Testis (tissue), 3 donors: ENCODE results near the gene C7. TPM values are rescaled to one million over a fixed set of nuclear protein-coding genes. Genes with fewer than 3 reads are reported as not detected.

Experiments
- DNase-seq: peaks from one replicate; pipeline ENCODE4 v3.0.0-alpha.2; 2019
- H3K27ac ChIP-seq, 2 donors: fragments of 200-600 bp; sonication (generic); one replicate each; pipeline ENCODE4 v1.5.1; 2019
- H3K27me3 ChIP-seq: fragments of 200-600 bp; sonication (generic); one replicate; pipeline ENCODE4 v1.5.1; 2019
- H3K36me3 ChIP-seq: fragments of 200-600 bp; sonication (generic); one replicate; pipeline ENCODE4 v1.5.1; 2017; ENCODE audit warnings: low read depth; ENCODE audit errors: missing control alignments
- H3K4me1 ChIP-seq: fragments of 200-600 bp; sonication (generic); one replicate; pipeline ENCODE4 v1.5.1; 2019
- H3K4me3 ChIP-seq, 2 donors: fragments of 200-600 bp; sonication (generic); one replicate each; pipeline ENCODE4 v1.5.1; 2017 to 2019
- H3K9me3 ChIP-seq: fragments of 200-600 bp; sonication (generic); one replicate; pipeline ENCODE4 v1.5.1; 2017
- POLR2A ChIP-seq: fragments of 450-650 bp; IDR thresholded peaks from one replicate; pipeline ENCODE4 v1.6.1; 2017; ENCODE audit warnings: antibody characterized with exemption, mild to moderate bottlenecking, moderate library complexity
- WGBS, 2 donors: methylation state at CpG; one replicate each; pipeline ENCODE4 v1.1.5; 2018; 5-methylcytosine and 5-hydroxymethylcytosine counted together
- intact Hi-C: fragments of 100-400 bp; cut with DNase I; formaldehyde crosslinking; loops from one replicate; pipeline ENCODE4 v1.15.1; 2023; ENCODE audit warnings: low total_unique reads
- polyA plus RNA-seq: library from polyadenylated mRNA; stranded (reverse); fragments of 350-450 nt; fragmentation: Illumina TruSeq; extraction: RNeasy Lipid Tissue Mini Kit (QIAGEN cat#74804); gene quantifications from one replicate; pipeline ENCODE4 v1.2.3, GENCODE V29; 2014; ENCODE audit warnings: low read depth, low replicate concordance; ENCODE audit not compliant: insufficient read depth
- total RNA-seq, 2 donors: library from RNA; depleted of rRNA; stranded (reverse); fragments of >200 nt; gene quantifications; one replicate each; pipeline ENCODE4 v1.2.3, GENCODE V29; 2016
- TF ChIP-seq, protein P1 (sequence below), 3 experiments: fragments of 450-650 bp in 2 of 3; fragments of 200-600 bp in 1 of 3; sonication (generic) in 1 of 3; IDR thresholded peaks; one replicate each; pipeline ENCODE4 v1.5.1; 2016 to 2019; ENCODE audit warnings: antibody characterized with exemption in 3 of 3, mild to moderate bottlenecking in 2 of 3, moderate library complexity in 1 of 3

The C7 gene
- total and polyA plus RNA-seq, 3 donors from 2014 or later, result 147 to 330 (median 165) TPM

DNA sequence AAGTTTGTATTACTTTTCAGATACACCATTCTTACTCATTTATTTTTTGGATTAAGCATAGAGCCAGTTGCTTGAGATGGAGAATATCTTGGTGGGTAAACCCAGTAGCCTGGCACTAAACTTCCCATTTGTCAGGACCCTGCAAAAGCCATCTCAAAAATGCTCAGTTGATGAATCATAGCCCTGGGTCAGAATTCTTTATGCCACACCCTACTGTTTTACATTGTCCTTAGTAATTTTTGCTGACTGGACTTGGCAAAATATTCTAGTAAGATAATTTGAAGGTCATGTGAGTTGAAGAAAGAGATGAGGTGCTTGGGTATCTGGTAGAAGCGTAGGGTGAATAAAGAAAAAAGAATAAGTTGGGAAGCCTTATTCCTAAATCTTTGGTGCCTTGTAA, 50.7 kb downstream of the C7 start:
- no peak overlapping the region for H3K4me3 ChIP-seq
- no peak for DNase-seq
- WGBS, 2 donors, result 47 to 77% methylated on average over 1 of the region's 1 CpG
- no peak overlapping the region for H3K27ac ChIP-seq
- peaks cover 4% of the 10 kb centered on the region for H3K4me1 ChIP-seq
- intact Hi-C loops, result no loop called here
- no peaks in the 10 kb centered on the region for H3K36me3 ChIP-seq
- H3K9me3 ChIP-seq, result no peaks in the 10 kb centered on the region
- no peaks in the 10 kb centered on the region for H3K27me3 ChIP-seq
- TF ChIP-seq POLR2A, result no peak
- TF ChIP-seq, protein P1, sequence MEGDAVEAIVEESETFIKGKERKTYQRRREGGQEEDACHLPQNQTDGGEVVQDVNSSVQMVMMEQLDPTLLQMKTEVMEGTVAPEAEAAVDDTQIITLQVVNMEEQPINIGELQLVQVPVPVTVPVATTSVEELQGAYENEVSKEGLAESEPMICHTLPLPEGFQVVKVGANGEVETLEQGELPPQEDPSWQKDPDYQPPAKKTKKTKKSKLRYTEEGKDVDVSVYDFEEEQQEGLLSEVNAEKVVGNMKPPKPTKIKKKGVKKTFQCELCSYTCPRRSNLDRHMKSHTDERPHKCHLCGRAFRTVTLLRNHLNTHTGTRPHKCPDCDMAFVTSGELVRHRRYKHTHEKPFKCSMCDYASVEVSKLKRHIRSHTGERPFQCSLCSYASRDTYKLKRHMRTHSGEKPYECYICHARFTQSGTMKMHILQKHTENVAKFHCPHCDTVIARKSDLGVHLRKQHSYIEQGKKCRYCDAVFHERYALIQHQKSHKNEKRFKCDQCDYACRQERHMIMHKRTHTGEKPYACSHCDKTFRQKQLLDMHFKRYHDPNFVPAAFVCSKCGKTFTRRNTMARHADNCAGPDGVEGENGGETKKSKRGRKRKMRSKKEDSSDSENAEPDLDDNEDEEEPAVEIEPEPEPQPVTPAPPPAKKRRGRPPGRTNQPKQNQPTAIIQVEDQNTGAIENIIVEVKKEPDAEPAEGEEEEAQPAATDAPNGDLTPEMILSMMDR (IDR thresholded peaks at IDR 0.05), result no peak

DNA sequence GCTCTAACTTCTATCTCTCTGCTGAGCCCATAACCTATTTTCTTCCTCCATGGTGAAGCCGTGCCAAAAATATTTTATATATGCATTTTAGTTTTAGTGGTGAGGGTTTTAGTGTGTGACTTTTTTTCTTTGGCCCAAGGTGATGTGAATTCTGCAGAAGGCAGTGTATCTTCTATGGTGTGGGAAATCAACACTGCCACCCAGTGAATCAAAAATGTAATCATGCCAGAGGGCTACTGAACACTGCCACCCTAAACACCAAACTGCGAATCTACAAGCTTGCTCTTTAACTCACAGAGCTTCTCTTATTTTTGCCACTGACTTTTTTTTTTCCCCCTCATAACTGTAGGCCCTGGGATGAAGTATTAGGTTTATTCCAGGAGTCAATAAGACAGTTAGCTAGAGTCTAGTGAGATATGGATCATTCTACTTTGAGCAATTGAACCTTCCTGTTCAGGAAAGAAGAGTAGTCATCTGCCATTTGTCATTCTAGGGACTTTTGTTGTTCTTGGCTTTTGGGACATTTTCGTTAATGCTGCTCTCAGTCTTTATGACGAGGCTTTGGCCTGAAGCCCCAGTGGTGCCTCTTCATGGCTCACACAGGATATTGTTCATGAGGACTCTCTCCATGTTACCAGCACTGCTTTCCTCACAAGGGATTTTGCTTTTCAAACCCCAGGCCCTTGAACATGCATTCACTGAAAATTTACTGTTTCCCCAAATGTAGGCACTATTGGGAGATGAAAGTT, 53.1 kb downstream of the C7 start:
- peaks cover 4% of the 10 kb centered on the region for H3K4me1 ChIP-seq
- intact Hi-C loops, result no loop called here
- no peaks in the 10 kb centered on the region for H3K9me3 ChIP-seq
- H3K4me3 ChIP-seq, result no peak overlapping the region
- 86 to 87% methylated on average over 4 of the region's 4 CpGs for WGBS, 2 donors
- H3K36me3 ChIP-seq, result no peaks in the 10 kb centered on the region
- H3K27me3 ChIP-seq, result no peaks in the 10 kb centered on the region
- no peak overlapping the region for H3K27ac ChIP-seq
- DNase-seq, result peak; percentile 21
- TF ChIP-seq, protein P1 (IDR thresholded peaks at IDR 0.05), result no peak
- no peak for TF ChIP-seq POLR2A

DNA sequence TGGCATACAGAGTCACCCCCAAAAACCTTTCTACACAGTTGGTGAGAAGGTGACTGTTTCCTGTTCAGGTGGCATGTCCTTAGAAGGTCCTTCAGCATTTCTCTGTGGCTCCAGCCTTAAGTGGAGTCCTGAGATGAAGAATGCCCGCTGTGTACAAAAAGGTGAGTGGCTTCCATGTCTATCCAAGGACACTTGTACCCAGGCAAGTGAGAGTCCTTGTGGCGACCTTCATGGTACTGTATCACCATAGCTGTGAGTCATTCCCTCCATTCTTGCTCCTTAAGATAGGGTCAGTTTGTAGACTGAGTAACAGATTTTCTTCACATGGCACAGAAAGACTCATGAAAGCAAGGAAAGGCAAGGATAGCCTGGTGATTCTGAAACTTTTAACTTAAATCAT, 63.1 kb downstream of the C7 start:
- Histone ChIP-seq H3K27me3 (no peaks in the 10 kb centered on the region), H3K27ac (no peak overlapping the region), H3K9me3 (no peaks in the 10 kb centered on the region), H3K4me3 (no peak overlapping the region), H3K36me3 (no peaks in the 10 kb centered on the region), H3K4me1 (no peaks in the 10 kb centered on the region)
- TF ChIP-seq, protein P1 (IDR thresholded peaks at IDR 0.05), result no peak
- TF ChIP-seq POLR2A, result no peak
- no peak for DNase-seq
- 75 to 95% methylated on average over 2 of the region's 2 CpGs for WGBS, 2 donors
- intact Hi-C loops, result no loop called here

DNA sequence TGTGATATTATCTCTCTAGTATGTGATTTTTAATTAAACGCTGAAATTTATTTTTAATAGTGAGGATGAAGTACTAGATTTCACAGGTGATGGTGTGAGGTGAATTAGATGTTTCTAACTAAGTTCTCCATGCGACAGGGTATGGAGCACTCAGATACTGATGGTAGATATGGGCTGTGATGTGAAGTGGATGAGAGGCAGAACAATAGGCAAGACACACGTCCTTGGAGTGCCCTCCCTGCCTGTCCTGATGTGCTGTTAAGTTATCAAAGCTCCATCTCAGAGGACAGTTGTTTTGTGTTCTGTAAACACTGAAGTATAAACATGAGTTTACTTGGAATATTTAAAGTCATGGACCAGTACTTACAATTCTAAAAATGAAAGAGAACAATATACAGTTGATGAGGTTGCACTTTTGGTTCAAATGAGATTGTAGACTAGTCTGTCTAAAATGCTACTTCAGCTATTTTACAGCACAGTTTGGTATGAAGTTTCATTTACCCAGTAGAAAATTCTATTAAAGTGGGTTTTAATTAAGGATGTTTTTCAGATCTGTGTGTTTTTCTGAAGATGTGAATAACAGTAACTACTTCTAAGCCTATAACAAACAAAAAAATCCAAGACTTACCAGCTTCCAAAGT, 64.2 kb downstream of the C7 start:
- no peak for DNase-seq
- Histone ChIP-seq H3K36me3 (no peaks in the 10 kb centered on the region), H3K4me3 (no peak overlapping the region), H3K9me3 (no peaks in the 10 kb centered on the region), H3K27ac (no peak overlapping the region), H3K4me1 (no peaks in the 10 kb centered on the region), H3K27me3 (no peaks in the 10 kb centered on the region)
- TF ChIP-seq POLR2A, result no peak
- TF ChIP-seq, protein P1 (IDR thresholded peaks at IDR 0.05), result no peak
- WGBS, 2 donors, result 84 to 87% methylated on average over 3 of the region's 3 CpGs
- intact Hi-C loops, result no loop called here
